NCI-H146 treated with DMSO at 0.1 percent for 48 hours (cell line): Measurements from ENCODE around the gene MACF1.
A peak's percentile ranks its signal among the peaks of the same experiment; 100 is the strongest.

ENCODE experiments used
- DNase-seq: peaks from one replicate; lab custom pipeline; 2025; ENCODE audit not compliant: unreplicated experiment; lab: John Stamatoyannopoulos, UW

The MACF1 gene

GRCh38 chr1:39213511-39214002 lies 9.1 kb downstream of the MACF1 start:
- DNase-seq = no peak

- DNase-seq = no peak
These were observed 9.7 kb downstream of the MACF1 start for GRCh38 chr1:39214021-39214713.

- DNase-seq = no peak
These were observed 10.2 kb downstream of the MACF1 start for GRCh38 chr1:39214714-39214997.

GRCh38 chr1:39214998-39215873 lies 10.7 kb downstream of the MACF1 start:
- DNase-seq = no peak

- no peak for DNase-seq
These were observed 12.3 kb downstream of the MACF1 start for GRCh38 chr1:39216771-39217170.

- no peak for DNase-seq
These were observed 16.7 kb downstream of the MACF1 start for GRCh38 chr1:39220891-39221870.

GRCh38 chr1:39224295-39224829 lies 19.9 kb downstream of the MACF1 start:
- DNase-seq = no peak

GRCh38 chr1:39226836-39227235 lies 22.3 kb downstream of the MACF1 start:
- DNase-seq = no peak

- no peak for DNase-seq
These were observed 23.8 kb downstream of the MACF1 start for GRCh38 chr1:39228252-39228651.

- no peak for DNase-seq
These were observed 25.0 kb downstream of the MACF1 start for GRCh38 chr1:39229504-39229903.

GRCh38 chr1:39230261-39231190 lies 26.0 kb downstream of the MACF1 start:
- DNase-seq = no peak

GRCh38 chr1:39236971-39237370 lies 32.5 kb downstream of the MACF1 start:
- no peak for DNase-seq

- no peak for DNase-seq
These were observed 34.0 kb downstream of the MACF1 start for GRCh38 chr1:39238476-39238875.

GRCh38 chr1:39239968-39240367 lies 35.5 kb downstream of the MACF1 start:
- DNase-seq = no peak

GRCh38 chr1:39243302-39243701 lies 38.8 kb downstream of the MACF1 start:
- DNase-seq = no peak

GRCh38 chr1:39250460-39251240 lies 46.2 kb downstream of the MACF1 start:
- no peak for DNase-seq

- DNase-seq = no peak
These were observed 50.7 kb downstream of the MACF1 start for GRCh38 chr1:39255222-39255621.

- DNase-seq = peak; percentile 21
These were observed 53.8 kb downstream of the MACF1 start for GRCh38 chr1:39258146-39258924.
